Measurements from ENCODE around the gene ZNF594.

DNA sequence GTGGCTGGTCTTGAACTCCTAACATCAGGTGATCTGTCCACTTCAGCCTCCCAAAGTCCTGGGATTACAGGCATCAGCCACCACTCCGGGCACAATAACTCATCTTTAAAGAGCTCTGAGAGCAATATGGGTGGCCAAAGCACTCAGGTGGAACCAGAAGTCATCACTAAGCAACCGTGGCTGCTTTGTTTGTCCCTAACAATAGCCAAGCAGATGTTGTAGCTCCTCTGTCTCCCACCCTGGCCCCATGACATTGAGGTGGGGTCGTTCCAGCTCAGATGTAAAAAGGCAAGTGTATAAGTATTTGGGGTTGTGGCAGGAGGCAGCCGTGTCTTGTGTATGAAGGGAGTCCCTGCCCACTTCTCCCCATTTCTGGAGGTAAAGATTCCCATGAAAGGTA, 46.7 kb upstream of the ZNF594 start:
- no peak for TF ChIP-seq CTCF (IDR thresholded peaks at IDR 0.05 in 4 of 5, conservative IDR thresholded peaks at IDR 0.05 in 1 of 5)
- no peak for TF ChIP-seq POLR2A (IDR thresholded peaks at IDR 0.05)
